Rectal smooth muscle tissue (tissue), 1 donor: ENCODE results near the gene FGFR3.

ENCODE experiments used
- H3K27ac ChIP-seq: one replicate; pipeline ENCODE4 v1.7.0; 2013; ENCODE audit warnings: low read depth, low read length, inconsistent platforms
- H3K27me3 ChIP-seq: one replicate; pipeline ENCODE4 v1.7.0; 2013; ENCODE audit warnings: low read length; ENCODE audit not compliant: control insufficient read depth, insufficient read depth
- H3K36me3 ChIP-seq: one replicate; pipeline ENCODE4 v1.7.0; 2013; ENCODE audit warnings: low read length; ENCODE audit not compliant: control insufficient read depth, insufficient read depth
- H3K4me1 ChIP-seq: one replicate; pipeline ENCODE4 v1.7.0; 2013; ENCODE audit warnings: low read length; ENCODE audit not compliant: control insufficient read depth, insufficient read depth
- H3K4me3 ChIP-seq: one replicate; pipeline ENCODE4 v1.7.0; 2013; ENCODE audit warnings: low read length
- H3K9ac ChIP-seq: one replicate; pipeline ENCODE4 v1.7.0; 2013; ENCODE audit warnings: low read length

Gene FGFR3

DNA sequence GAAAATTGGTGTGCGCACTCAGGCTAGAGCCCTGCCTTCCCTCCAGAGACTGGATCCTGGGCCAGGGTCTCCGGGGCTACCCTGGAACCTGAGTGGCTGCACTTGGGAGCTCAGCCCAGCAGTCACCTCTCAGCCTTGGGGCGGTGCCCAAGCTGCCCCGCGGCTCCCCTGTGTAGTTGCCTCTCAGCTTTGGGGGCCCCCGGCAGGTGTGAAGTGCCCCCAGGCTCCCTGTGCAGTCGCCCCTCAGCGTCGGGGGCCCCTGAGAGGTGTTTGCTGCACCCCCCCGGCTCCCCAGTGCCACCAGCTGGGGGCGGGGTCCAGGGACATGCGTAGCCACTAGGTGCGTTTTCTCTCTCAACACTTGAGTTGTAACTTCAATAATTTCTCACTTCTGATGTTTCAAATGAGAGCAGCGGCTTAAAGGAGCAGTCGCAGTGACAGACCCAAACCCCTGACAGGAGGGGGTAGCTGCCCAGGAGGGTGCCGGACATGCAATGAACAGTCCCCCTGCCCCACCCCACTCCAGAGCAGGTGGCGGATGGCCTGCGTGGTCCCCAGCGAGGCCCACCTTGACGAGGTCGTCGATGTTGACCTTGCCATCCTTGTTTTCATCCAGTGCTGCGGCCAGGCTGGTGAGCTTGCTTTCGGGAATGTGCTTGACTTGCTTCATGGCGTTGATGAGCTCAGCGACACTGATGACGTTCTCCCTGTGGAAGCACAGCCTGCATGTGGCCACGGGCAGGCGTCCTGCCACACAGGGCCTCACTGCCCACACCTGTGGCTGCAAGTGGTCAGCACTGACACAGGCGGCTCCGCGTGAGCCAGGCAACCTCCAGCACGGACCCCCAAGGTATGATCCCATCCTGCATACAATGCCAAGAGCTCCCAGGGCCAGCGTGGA is 22.3 kb downstream of the FGFR3 start:
- no peak overlapping the region for H3K4me3 ChIP-seq
- H3K27ac ChIP-seq = no peak overlapping the region
- H3K36me3 ChIP-seq = peaks cover 35% of the 10 kb centered on the region
- H3K4me1 ChIP-seq = no peaks in the 10 kb centered on the region
- no peak overlapping the region for H3K9ac ChIP-seq
- no peaks in the 10 kb centered on the region for H3K27me3 ChIP-seq

DNA sequence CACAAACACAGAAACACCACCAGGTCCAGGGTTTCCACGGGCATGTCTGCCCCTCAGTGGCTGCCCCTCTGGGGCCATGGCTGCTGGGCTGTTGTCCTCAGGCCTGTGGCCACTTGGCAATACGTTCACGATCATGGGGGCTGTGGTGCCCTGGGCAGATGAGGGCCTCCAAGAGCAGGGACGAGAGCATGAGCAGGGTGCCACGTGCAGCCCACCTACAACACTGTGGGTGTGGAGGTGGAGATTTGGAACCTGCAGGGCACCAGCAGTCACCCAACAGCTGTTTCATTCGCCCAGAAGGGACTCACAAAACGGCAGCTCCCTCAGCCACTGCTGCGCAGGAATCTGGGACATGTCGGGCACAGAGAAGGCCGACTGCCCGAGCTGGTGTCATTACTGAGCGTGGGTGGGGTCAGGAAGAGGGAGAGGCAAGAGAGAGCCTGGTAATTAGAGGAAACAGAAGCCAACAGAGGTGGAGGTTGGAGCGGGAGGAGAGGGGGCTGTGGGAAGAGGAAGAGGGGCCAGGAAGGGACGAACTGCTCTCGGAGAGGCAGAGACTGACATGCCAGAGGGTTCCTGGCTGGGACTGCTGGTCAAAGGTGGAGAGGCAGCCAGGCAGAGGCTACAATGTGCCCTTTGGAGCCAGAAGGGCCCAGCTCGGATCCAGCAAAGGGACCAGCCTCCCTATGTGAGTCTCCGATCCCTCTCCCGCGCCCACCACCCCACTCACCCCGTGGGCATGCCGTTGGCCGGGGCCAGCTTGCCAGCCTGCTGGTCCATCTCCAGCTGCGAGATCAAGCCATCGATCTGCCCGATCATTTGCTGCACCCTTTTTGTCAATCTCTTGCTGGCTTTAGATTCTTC is 23.1 kb downstream of the FGFR3 start:
- H3K27ac ChIP-seq = no peak overlapping the region
- H3K27me3 ChIP-seq = no peaks in the 10 kb centered on the region
- no peak overlapping the region for H3K4me3 ChIP-seq
- H3K9ac ChIP-seq = no peak overlapping the region
- no peaks in the 10 kb centered on the region for H3K4me1 ChIP-seq
- H3K36me3 ChIP-seq = peaks cover 35% of the 10 kb centered on the region

DNA sequence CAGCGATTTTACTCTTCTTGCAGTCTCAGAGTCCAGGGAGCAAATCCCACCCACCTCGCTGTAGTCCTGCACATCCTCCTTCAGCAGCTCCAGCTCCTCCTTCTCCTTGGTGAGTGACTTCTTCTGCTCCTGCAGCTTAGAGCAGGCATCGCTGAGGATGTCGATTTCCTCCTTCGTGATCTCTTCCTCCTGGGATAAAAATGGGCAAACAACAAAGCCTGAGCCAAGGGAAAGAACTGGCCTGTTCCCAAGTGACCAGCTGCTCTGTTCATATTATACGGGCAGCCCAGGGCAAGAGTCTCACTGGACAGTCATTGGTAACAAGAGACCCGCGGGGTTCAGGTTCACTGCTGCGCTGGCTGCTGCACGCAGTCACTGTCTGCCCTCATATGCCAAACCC is 26.2 kb downstream of the FGFR3 start:
- Histone ChIP-seq H3K4me1 (no peaks in the 10 kb centered on the region), H3K36me3 (peaks cover 45% of the 10 kb centered on the region), H3K4me3 (no peak overlapping the region), H3K27ac (no peak overlapping the region), H3K27me3 (no peaks in the 10 kb centered on the region), H3K9ac (no peak overlapping the region)

- peaks cover 43% of the 10 kb centered on the region for H3K36me3 ChIP-seq
- no peak overlapping the region for H3K4me3 ChIP-seq
- no peaks in the 10 kb centered on the region for H3K4me1 ChIP-seq
- no peaks in the 10 kb centered on the region for H3K27me3 ChIP-seq
- H3K9ac ChIP-seq = no peak overlapping the region
- no peak overlapping the region for H3K27ac ChIP-seq
Observed at GRCh38 chr4:1819816-1820215, 26.7 kb downstream of the FGFR3 start.

DNA sequence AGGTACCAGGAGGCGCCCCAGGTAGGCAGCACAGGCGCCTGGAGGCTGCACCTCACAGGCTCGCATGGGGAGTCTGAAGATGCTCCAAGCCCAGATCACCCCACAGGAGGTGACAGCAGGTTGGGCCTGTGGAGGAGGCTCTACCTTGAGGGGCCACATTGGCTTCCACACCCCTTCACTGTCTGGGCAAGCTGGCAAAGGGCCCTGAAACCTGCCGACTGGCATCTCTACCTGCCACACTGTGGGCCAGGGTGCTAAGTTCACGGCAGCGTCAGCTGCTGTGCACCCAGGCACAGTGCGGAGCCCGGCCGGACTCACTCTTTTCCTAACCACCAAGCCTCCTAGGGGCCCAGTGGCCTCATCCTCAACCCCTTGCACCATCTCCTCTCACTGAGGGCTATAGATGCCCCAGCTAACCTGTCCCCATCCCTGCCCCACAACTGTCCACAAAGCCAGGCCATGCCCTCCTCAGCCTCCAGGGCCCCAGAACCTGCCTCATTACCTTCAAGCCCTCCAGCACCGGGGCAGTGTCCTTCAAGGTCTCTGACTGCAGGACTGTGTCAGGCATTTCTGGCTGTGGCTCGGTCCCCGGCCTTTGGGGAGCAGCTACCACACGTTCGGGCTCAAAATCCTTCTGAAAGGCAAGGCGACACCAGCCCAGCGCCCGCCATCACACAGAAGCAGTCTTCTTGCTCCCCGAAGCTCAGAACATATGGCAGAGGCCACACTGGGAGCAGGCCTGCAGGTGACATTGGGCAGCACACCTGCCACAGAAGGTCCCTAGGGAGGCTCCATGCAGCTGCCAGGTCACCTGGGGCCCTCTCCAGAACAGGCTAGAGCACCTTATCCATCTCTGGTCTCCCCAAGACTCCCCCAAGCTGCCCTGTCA is 28.8 kb downstream of the FGFR3 start:
- H3K9ac ChIP-seq = no peak overlapping the region
- peaks cover 44% of the 10 kb centered on the region for H3K36me3 ChIP-seq
- H3K4me3 ChIP-seq = no peak overlapping the region
- H3K4me1 ChIP-seq = no peaks in the 10 kb centered on the region
- H3K27ac ChIP-seq = no peak overlapping the region
- no peaks in the 10 kb centered on the region for H3K27me3 ChIP-seq

DNA sequence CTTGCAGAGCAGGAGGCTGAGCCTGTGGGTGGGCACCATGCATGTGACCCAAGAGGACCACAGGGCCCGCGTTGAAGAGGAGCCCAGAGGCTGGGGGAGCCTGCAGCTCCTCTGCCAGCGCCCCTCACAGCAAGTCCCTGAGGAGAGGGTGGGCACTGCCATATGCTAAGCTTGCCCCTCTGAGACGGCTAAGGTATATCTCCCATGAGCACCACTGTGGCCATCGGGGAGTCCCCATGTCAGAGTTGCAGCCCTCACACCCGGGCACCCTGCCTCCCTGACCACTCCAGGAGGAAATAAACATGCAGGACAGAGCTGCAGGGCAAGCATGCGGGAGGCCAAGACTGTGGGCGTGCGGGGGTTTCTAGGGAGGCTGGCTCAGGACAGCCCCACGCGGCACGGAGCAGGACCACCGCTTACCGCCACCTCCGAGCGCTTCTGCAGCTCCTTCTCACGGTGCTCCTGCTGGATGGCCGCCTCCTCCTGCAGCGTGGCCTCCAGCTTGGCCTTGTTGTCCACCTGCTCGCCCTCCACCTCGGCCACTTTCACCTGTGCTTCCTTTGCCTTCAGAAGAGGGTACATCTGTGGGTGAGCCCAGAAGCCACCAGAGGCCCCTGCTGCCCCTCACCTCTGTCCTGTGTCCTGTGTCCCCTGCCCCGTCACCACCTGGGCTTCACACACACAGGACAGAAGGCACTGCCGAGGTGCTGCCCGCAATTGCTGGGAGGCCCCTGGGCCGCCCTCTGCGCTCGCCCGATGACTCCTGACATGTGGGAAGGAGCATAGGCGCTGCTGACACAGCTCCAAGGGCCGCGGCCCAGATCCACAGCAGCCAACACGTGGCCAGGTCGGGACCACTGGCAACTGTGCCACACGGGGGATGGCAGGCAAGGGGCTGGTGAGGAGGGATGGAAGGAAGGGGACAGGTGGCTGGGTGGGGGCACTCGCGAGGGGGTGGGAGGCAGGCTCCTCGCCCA is 29.8 kb downstream of the FGFR3 start:
- Histone ChIP-seq H3K27ac (no peak overlapping the region), H3K9ac (no peak overlapping the region), H3K27me3 (no peaks in the 10 kb centered on the region), H3K4me1 (no peaks in the 10 kb centered on the region), H3K36me3 (peaks cover 41% of the 10 kb centered on the region), H3K4me3 (no peak overlapping the region)

DNA sequence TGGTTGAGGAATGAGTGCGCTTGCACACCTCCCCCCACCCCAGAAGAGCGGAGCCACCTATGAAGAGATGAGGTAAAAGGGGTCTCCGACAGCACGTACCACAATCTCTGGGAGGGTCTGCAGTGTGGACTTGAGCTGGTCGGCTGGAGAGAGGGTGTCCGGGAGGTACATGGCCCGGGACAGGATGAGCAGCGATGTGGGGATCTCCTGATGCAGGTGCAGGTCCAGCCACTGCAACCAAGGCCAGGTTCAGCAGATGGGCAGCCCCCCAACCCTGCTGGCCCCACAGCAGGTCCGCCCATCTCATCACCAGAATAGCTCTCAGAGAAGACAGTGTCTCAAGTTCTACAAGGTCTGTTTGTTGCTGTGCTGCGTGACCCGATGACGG is 30.4 kb downstream of the FGFR3 start:
- Histone ChIP-seq H3K4me3 (no peak overlapping the region), H3K9ac (no peak overlapping the region), H3K27me3 (no peaks in the 10 kb centered on the region), H3K27ac (no peak overlapping the region), H3K4me1 (no peaks in the 10 kb centered on the region), H3K36me3 (peaks cover 38% of the 10 kb centered on the region)

DNA sequence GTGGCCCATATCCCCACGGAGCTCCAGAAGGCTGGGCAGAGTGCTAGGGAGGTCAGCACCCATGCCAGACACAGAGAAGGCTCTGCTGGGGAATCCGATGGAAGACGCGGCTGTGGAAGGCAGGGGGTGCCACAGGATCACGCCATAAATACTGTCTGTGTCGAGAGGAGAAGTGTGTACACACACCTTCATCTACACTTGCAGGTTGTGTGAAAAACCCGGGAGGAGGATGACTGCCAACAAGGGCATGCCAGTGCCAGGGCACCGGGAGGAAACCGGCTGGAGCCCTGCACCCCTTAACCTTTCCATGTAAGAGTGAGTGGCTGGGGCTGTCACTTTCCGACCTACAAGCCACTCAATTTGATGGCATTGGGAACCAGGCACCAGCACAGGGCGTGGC is 31.7 kb downstream of the FGFR3 start:
- H3K36me3 ChIP-seq = peaks cover 33% of the 10 kb centered on the region

GRCh38 chr4:1825326-1825725 is 32.2 kb downstream of the FGFR3 start:
- Histone ChIP-seq H3K27me3 (no peaks in the 10 kb centered on the region), H3K9ac (no peak overlapping the region), H3K36me3 (peaks cover 33% of the 10 kb centered on the region), H3K27ac (no peak overlapping the region), H3K4me1 (no peaks in the 10 kb centered on the region), H3K4me3 (no peak overlapping the region)

More for the DNA sequence above, 31.7 kb downstream of the FGFR3 start:
- H3K27me3 ChIP-seq = no peaks in the 10 kb centered on the region
- H3K4me1 ChIP-seq = no peaks in the 10 kb centered on the region
- H3K27ac ChIP-seq = no peak overlapping the region
- no peak overlapping the region for H3K4me3 ChIP-seq
- no peak overlapping the region for H3K9ac ChIP-seq

GRCh38 chr4:1826531-1827350 is 33.6 kb downstream of the FGFR3 start:
- Histone ChIP-seq H3K9ac (no peak overlapping the region), H3K27ac (no peak overlapping the region), H3K4me1 (no peaks in the 10 kb centered on the region), H3K27me3 (no peaks in the 10 kb centered on the region), H3K36me3 (peaks cover 43% of the 10 kb centered on the region), H3K4me3 (no peak overlapping the region)

- Histone ChIP-seq H3K4me3 (no peak overlapping the region), H3K4me1 (no peaks in the 10 kb centered on the region), H3K27ac (no peak overlapping the region), H3K27me3 (no peaks in the 10 kb centered on the region), H3K36me3 (peaks cover 36% of the 10 kb centered on the region), H3K9ac (no peak overlapping the region)
Observed at GRCh38 chr4:1830234-1830633, 37.1 kb downstream of the FGFR3 start.
